ENCODE results near the gene SPDYE6.
"Not testable (repeated sequence)": the region's sequence is repeated elsewhere in the genome, so short reads cannot be mapped to it uniquely, and the experiment has no call there.

The SPDYE6 gene

DNA sequence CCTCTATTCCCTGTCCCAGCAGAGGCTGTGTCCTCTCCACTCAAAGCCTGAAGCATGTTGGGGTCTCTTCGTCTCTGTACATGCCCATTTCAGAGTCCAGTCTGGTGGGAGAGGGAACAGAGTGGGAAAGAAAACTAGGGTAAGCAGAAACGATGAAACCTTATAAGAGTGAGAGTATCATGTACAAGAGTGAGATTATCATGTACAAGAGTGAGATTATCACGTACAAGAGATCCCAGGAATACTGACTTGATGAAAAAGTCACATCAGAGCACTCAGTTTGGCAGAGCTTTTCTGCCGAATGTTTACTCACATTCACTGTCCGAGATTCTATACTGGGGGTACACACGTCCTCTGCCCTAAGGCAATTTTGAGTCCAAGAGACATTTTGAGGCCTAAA, at the start of gene SPDYE6:
Gene SPDYE6 (minus strand): TSS at position 101 of the 400 bp plus-strand sequence. CDS start 421 bp downstream, outside the sequence.
- DNase-seq = not testable (repeated sequence)

- DNase-seq = not testable (repeated sequence)
These were observed 48.6 kb upstream of the SPDYE6 start for GRCh38 chr7:102404862-102405188.

DNA sequence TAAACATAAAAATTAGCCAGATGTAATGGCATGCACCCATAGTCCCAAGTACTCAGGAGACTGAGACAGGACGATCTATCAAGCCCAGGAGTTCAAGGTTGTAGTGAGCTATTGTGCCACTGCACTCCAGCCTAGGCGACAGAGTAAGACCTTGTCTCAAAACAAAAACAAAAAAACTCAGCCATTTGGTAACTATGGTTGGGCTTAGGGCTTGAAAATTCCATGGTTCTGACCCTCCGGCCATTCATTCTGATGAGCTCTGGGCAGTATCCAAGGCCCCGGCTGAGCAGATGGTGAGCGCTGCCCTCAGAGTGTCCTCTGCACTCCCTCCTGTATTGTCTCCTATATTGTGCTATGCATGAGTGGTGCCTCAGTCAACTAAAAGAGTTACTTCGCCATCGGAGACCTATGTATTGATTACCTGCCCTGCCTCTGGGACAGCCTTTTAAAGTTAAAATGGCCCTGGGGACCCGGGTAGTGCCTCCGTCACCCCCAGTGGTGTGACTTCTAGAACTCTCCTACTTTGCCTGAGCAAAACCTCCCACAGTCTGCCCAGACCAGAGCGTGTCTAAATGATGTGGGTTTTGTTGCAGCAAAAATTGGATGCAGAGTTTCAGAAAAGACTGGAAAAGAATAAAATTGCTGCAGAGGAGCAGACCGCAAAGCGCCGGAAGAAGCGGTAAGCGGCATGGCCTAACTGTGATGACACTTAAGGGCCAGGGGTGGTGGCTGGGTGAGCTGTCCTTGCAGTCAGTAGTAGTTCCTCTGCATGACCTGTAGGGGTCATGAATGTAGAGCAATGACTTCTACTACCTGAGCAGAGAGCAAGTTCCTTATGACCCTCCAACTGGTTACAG, 48.0 kb upstream of the SPDYE6 start:
- peak; percentile 49 for DNase-seq

DNA sequence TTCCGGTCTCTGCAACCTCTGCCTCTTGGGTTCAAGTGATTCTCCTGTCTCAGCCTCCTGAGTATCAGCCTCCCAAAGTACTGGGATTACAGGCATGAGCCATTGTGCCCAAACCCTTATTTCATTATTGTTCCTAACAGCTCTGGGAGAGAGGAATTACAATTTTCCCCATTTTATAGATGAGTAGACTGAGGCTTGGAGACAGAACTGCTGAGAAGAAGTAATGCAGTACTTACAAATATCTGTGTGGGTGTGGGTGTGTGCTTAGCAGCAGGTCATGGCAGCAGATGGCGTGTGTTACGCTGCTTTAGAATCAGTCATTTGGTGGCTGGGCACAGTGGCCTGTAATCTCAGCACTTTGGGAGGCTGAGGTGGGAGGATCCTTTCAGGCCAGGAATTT, 47.3 kb upstream of the SPDYE6 start:
- DNase-seq = no peak

DNA sequence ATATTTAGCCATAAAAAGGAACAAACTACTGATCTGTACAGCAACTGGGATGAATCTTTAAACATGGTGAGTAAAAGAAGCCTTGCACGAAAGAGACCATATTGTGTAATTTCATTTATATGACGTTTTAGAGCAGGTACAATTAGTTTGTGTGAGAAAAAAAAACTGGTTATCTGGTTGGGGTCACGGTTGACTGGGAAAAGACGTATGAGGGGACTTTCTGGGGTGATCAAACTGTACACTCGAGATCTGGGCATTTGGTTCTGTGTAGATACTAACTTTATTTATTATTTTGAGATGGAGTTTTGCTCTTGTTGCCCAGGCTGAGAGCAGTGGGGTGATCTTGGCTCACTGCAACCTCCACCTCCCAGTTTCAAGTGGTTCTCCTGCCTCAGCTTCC, 44.1 kb upstream of the SPDYE6 start:
- DNase-seq = no peak

DNA sequence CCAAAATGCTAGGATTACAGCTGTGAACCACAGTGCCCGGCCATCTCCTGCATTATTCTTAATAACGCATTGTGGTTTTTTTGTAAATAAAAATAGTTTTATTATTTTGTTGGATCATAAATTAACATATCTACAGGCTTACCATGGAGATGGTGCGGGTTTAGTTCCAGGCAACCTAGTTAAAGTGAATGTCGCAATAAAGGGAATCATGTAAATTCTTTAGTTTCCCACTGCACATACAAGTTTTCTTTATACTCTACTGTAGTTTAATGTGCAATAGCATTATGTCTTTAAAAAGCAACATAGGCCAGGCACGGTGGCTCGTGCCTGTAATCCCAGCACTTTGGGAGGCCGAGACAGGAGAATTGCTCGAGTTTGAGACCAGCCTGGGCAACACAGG, 42.3 kb upstream of the SPDYE6 start:
- DNase-seq = no peak

DNA sequence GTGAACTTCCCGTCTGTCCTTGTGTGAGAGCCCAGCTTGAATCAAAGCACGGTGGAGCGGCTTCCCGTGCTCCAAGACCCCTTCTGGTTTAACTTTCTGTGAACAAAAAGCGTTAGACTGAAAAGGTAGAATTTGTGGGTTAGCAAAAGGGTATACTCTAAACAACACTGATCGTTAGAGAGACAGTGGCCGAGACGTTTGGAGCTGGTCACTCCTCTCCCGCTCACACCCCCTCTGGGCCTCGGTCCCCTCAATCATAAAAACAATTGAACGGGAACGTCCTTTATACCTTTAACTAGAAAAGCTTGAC, 40.4 kb upstream of the SPDYE6 start:
- no peak for DNase-seq

- peak; percentile 87 for DNase-seq
These were observed 39.8 kb upstream of the SPDYE6 start, which contains the start of gene PRKRIP1 for GRCh38 chr7:102395873-102396709. Gene PRKRIP1 (plus strand): TSS chr7:102396363. CDS start chr7:102396412, 49 bp downstream.

DNA sequence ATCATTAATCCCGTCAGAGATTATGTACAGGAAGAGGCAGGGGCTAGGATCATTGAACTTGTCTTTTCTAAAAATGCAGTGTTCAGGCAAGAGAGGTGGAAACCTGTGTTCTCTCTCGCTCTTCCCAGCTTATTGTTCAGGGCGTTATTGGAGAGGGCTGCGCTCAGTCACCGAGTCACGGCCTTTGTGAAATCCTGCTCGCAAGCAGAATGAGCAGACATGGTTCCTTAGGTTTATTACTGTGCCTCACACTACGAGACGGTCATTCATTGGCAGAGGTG, 39.3 kb upstream of the SPDYE6 start:
- DNase-seq = no peak

DNA sequence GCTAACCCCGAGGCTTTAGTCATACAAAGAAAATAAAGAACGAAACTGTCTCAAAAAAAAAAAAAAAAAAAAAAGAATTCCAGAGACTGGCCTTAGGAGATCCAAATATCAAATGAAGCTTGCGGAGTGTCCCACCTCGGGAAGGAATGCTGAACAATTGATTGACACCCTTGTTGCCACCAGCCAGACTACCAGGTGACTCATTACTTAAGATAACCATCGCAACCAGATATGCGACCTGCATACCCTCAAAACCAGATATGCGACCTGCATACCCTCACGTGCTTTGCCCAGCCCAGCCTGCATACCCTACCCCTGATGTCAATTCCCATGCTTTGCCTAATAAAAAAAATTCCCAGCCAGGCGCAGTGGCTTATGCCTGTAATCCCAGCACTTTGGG, 37.2 kb upstream of the SPDYE6 start:
- DNase-seq = no peak

DNA sequence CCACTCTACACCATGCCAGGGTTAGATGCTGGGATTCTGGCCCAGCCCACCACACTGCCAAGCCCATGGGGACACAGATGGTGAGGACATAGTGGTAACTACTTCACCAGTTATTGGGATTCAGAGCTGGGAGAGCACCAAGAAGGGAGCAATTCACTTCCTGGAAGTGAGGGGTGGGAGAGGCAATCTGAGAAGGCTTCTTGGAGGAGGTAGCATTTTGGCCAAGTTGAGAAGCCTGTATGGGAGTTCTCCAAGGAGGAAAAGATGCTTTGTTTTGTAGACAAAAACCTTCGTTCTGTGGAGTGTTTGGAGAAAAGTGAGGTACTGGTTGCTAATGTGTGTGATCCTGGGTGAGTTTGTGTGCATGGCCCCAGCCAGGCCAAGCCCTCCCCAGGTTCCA, 36.1 kb upstream of the SPDYE6 start:
- no peak for DNase-seq

DNA sequence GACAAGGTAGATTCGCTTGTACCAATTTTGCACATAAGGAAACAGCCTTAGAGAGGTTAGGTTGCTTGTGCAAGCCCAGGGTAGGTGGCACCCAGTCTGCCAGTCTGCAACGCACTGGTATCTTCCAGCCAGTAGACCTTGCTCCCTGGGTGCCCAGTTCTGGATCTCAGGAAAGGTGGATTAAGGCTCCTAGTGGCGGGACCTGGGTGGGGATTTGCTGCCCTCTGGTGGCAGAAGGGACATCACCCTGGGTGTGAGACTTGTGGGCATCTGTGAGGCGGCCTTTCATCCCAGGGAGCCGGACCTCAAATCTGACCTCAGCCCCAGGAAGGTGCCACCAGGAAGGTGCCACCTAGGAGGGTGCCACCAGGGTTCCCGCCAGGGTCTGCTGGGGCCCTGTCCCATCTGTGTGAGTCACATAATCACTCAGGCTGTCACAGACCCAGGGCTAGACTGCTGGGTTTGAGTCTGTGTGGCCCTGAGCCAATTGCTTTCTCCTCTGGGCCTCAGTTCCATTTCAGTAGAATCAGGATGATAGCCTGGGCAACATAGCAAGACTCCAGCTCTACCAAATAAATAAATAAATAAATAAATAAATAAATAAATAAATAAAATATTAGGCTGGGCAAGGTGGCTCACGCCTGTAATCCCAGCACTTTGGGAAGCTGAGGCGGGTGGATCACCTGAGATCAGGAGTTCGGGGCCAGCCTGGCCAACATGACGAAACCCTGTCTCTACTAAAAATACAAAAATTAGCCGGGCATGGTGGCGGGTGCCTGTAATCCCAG, 34.6 kb upstream of the SPDYE6 start:
- peak; percentile 70 for DNase-seq

GRCh38 chr7:102389810-102390209, 33.6 kb upstream of the SPDYE6 start:
- DNase-seq = no peak

DNA sequence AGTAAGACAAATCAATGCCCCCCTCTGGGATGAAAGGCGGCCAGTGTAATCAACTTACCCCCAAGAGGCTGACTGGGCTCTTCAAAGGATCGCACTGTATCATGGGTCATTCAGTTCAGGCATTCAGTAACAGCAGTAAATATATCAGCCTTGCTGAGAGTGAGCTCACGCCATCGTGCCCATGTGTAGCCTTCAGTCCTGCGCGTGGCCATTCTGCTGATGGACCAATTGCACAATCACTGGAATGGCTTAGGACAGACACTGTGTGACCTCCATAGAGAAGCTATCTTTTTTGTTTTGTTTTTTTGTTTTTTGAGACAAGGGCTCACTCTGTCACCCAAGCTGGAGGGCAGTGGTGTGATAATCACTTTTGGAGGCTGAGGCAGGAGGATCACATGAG, 30.8 kb upstream of the SPDYE6 start:
- DNase-seq = no peak

DNA sequence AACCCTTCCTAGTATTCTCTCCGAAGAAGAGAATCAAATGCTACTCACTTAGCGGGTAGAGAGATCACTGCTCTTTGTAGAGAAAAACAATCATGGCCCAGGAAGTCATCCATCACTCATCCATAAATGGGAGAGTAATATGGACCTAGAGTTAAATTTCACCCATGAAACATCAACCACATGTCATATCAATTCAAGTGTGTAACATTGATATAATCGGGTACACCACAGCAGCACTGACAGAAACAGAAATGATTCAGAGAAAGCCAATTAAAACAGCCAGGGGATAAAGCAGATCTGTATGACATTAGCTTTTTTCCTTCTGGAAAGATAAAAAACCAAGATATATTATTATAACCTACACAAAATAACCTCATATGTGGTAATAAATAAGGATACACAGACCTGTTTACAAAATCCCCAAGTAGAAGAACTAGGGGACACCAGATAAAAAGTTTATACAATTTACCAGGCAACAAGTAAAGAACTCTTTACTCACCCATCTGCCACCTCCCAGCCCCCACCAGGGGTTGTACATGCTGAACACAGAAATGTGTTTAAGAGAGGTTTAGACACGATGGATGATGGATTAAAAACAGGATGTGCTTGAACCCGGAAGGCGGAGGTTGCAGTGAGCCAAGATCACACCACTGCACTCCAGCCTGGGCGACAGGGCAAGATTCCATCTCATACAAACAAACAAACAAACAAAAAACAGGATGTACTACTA, 25.6 kb upstream of the SPDYE6 start:
- not testable (repeated sequence) for DNase-seq

DNA sequence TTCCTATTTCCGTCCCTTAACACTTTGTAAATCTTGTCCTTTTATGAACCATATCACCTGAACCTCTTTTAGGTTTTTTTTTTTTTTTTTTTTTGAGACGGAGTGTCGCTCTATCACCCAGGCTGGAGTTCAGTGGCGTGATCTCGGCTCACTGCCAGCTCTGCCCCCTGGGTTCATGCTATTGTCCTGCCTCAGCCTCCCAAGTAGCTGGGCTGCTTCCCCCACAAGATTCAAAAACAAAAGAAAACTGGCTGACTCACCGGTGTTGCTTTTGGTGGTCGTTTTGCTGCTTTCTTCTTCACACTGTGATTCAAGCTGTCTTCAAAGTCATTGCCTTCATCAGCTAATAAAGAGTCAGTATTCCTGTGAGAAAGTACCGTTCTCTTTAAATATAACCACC, 24.6 kb upstream of the SPDYE6 start:
- DNase-seq = not testable (repeated sequence)

- no peak for DNase-seq
These were observed 20.8 kb upstream of the SPDYE6 start for GRCh38 chr7:102376964-102377466.

DNA sequence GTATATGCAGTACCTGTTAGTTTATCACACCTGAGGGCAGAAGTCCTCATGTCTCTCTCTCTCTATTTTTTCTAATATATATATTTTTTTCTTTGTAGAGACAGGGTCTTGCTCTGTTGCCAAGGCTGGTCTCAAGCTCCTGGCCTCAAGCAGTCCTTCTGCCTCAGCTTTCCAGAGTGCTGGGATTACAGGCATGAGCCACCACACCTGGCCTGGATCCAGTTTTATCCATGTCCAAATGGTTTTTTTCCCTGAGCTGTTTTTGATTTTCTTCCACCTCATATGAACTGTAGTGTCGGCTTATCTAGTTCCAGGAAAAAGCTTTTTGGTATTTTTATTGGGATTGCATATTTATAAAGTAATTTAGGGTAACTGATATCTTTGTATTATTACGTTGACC, 16.6 kb upstream of the SPDYE6 start:
- DNase-seq = not testable (repeated sequence)

DNA sequence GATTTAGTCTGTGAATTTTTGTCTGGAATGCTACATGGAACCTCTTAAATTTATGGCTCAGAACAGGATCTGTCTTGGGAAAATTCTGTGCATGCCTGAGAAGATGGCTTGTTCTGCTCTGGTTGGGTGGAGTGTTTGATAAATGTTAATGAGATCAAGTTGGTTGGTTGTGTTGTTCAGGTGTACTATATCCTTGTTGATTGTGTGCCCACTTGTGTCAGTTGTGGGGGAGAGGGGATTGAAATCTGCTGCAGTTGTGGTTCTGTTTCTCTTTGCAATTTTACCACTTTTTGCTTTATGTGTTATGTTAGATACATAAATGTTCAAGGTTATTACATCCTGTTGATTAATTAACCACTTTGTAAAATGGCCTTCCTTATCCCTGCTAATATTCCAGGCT, 13.8 kb upstream of the SPDYE6 start:
- DNase-seq = not testable (repeated sequence)

DNA sequence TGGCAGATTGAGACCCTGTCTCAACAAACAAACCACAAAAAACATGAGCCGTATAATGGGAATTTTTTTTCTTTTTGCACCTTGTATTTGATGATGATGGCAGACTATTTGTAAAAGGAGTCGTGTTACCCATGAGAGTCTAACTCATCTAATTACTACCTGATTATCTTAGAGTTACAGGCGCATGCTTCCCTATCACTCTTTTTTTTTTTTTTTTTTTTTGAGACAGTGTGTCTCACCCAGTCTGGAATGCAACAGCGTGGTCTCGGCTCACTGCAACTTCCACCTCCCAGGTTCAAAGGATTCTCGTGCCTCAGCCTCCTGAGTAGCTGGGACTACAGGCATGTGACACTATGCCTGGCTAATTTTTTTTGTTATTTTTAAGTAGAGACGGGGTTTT, 9.1 kb upstream of the SPDYE6 start:
- DNase-seq = not testable (repeated sequence)

- peak; percentile 11 for DNase-seq
These were observed 8.2 kb upstream of the SPDYE6 start for GRCh38 chr7:102364394-102364886.

Measured in activated naive CD4-positive, alpha-beta T cell treated with Interleukin-2 at 50 U/mL for 16 hours (primary cell).